Epidermal melanocyte (primary cell): Measurements from ENCODE around the gene PRSS38.

ENCODE experiments used
- DNase-seq: peaks from one replicate; pipeline ENCODE4 v3.0.0; 2011; ENCODE audit warnings: low spot score; ENCODE audit not compliant: insufficient read length

PRSS38 gene

GRCh38 chr1:227779021-227779441 lies 36.4 kb upstream of the PRSS38 start:
- DNase-seq: no peak

GRCh38 chr1:227779685-227780084 lies 35.8 kb upstream of the PRSS38 start:
- DNase-seq: no peak

GRCh38 chr1:227780101-227781044 lies 35.1 kb upstream of the PRSS38 start:
- DNase-seq: no peak

GRCh38 chr1:227781314-227781930 lies 34.1 kb upstream of the PRSS38 start:
- DNase-seq: no peak

GRCh38 chr1:227782226-227782625 lies 33.2 kb upstream of the PRSS38 start:
- DNase-seq: no peak

GRCh38 chr1:227785094-227785804 lies 30.2 kb upstream of the PRSS38 start:
- no peak for DNase-seq

- no peak for DNase-seq
These were observed 29.4 kb upstream of the PRSS38 start for GRCh38 chr1:227785805-227786671.

- DNase-seq: no peak
These were observed 28.6 kb upstream of the PRSS38 start for GRCh38 chr1:227786673-227787512.

GRCh38 chr1:227787513-227788270 lies 27.8 kb upstream of the PRSS38 start:
- DNase-seq: peak; percentile 86

- no peak for DNase-seq
These were observed 27.0 kb upstream of the PRSS38 start for GRCh38 chr1:227788271-227789083.

GRCh38 chr1:227789084-227790033 lies 26.1 kb upstream of the PRSS38 start:
- DNase-seq: no peak

- DNase-seq: no peak
These were observed 25.5 kb upstream of the PRSS38 start for GRCh38 chr1:227790034-227790400.

GRCh38 chr1:227790868-227791267 lies 24.6 kb upstream of the PRSS38 start:
- DNase-seq: no peak

- DNase-seq: no peak
These were observed 23.9 kb upstream of the PRSS38 start for GRCh38 chr1:227791425-227792143.

GRCh38 chr1:227792216-227793078 lies 23.0 kb upstream of the PRSS38 start:
- DNase-seq: no peak
